Lung (tissue), 12 donors: ENCODE data around the gene MCM3AP. TPM values are rescaled to one million over a fixed set of nuclear protein-coding genes. Genes with fewer than 3 reads are reported as not detected.

Experiments used
- ATAC-seq: fragments of 200-7000 bp; cut with Tn5 transposase; one replicate; pipeline ENCODE4 v1.9.1; 2020; ENCODE audit warnings: moderate number of reproducible peaks; ENCODE audit not compliant: insufficient read depth, low FRiP score
- DNase-seq, 3 donors: peaks; one replicate each; pipeline ENCODE4 v3.0.0-alpha.2; 2013 to 2017
- H3K27ac ChIP-seq, 2 donors: one replicate each; pipeline ENCODE4 v1.5.1; 2013; ENCODE audit warnings: mild to moderate bottlenecking in 2 of 2, moderate library complexity in 2 of 2, control low read depth in 1 of 2, inconsistent platforms in 1 of 2, low read depth in 1 of 2, low read length in 1 of 2
- H3K27me3 ChIP-seq, 3 donors: one replicate each; pipeline ENCODE4 v1.5.1; 2013; ENCODE audit warnings: low read length in 2 of 3; ENCODE audit not compliant: control insufficient read depth in 3 of 3, insufficient read depth in 3 of 3
- H3K36me3 ChIP-seq, 4 donors: one replicate each; pipeline ENCODE4 v1.5.1; 2013; ENCODE audit warnings: low read length in 4 of 4, mild to moderate bottlenecking in 1 of 4, moderate library complexity in 1 of 4; ENCODE audit not compliant: control insufficient read depth in 4 of 4, insufficient read depth in 4 of 4
- H3K4me1 ChIP-seq, 5 donors: one replicate each; pipeline ENCODE4 v1.5.1; 2013; ENCODE audit warnings: low read length in 5 of 5, mild to moderate bottlenecking in 2 of 5, moderate library complexity in 1 of 5; ENCODE audit not compliant: control insufficient read depth in 5 of 5, insufficient read depth in 5 of 5
- H3K4me3 ChIP-seq: one replicate; pipeline ENCODE4 v1.5.1; 2013; ENCODE audit warnings: mild to moderate bottlenecking, control low read depth, moderate library complexity
- H3K9ac ChIP-seq, 2 donors: one replicate each; pipeline ENCODE4 v1.5.1; 2013; ENCODE audit warnings: low read length in 2 of 2, control low read depth in 1 of 2; ENCODE audit not compliant: insufficient read depth in 1 of 2
- H3K9me3 ChIP-seq, 4 donors: one replicate each; pipeline ENCODE4 v1.5.1; 2013; ENCODE audit warnings: low read length in 3 of 4, mild to moderate bottlenecking in 1 of 4, moderate library complexity in 1 of 4; ENCODE audit not compliant: control insufficient read depth in 4 of 4, insufficient read depth in 3 of 4
- WGBS, 2 donors: extraction: QIAGEN DNeasy Blood & Tissue Kit; methylation state at CpG; one replicate each; pipeline ENCODE4 v1.1.7; 2013; 5-methylcytosine and 5-hydroxymethylcytosine counted together
- polyA plus RNA-seq, 2 donors: library from polyadenylated mRNA; stranded (reverse); fragments of 200-250 nt; gene quantifications; one replicate each; pipeline ENCODE4 v1.2.1, GENCODE V29; 2013
- total RNA-seq, 2 donors: library from RNA; depleted of rRNA in 1 of 2; stranded (reverse); fragments of >200 nt in 1 of 2; gene quantifications; one replicate each; pipeline ENCODE4 v1.2.1, GENCODE V29; 2014 to 2021
- TF ChIP-seq, protein P1 (sequence below): IDR thresholded peaks from 2 replicates; pipeline ENCODE4 v1.5.1; 2012; ENCODE audit warnings: mild to moderate bottlenecking; ENCODE audit errors: control extremely low read depth, extremely low read depth
- donor health status: control.
- donor health status: control.
- donor health status: Bipolar disorder and iron deficiency.
- donor health status: healthy.
- donor health status: DM: yes; HTN: yes; CAD: no.

The MCM3AP gene
- total and polyA plus RNA-seq, 4 donors: 40.7 to 114 (median 78.7) TPM

DNA sequence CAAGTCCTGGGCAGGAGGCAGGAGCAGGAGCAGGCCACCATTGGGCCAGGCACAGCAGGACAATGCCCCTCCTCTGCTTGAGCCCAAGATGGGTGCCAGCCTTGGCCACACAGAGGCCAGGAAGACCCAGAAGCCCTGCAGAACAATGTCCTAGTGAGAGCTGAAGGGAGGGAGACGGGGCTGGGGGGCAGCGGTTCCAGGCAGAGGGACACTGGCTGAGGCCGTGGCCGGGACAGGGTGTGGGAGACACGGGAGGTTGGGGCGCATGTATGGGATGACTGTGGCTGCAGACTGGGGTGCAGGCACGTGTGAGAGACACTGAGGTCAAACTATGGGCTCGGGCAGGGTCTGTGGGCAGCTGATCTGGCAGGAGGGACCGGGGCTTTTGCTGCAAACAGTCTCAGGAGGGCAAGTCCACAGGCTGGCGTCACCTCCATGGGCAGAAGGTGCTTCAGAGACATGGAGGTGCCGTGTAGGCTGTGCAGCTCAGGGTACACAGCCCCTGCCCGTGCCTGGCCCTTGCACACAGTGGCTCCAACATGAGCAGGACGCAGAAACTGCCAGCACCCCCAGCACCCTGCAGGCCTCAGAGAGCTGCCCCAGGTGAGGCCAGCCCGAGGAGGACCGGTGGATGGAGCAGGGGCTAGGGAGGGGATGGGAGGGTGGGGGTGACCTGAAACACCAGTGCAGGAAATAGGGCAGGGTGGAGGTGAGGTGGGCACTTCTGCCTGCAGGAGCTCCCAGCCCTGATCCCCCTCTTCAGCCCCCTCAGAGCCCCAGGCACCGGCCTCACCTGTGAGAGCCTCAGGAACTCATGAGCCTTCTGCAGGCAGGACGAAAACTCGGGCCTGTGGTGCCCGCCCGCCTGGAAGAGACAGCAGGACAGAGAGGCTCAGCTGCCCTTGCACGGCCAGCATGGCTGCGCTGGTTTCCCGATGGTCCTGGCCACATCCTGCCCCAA lies 76.4 kb downstream of the MCM3AP start:
- Histone ChIP-seq H3K9me3 (peaks cover 0 to 1% (median 0%) of the 10 kb centered on the region in 4 donors), H3K27me3 (no peaks in the 10 kb centered on the region), H3K36me3 (peaks cover 3 to 80% (median 16%) of the 10 kb centered on the region in 4 donors), H3K4me3 (no peak overlapping the region), H3K27ac (no peak overlapping the region), H3K4me1 (no peaks in the 10 kb centered on the region), H3K9ac (no peak overlapping the region)
- WGBS, 2 donors: 96% methylated on average over 23 of the region's 23 CpGs
- no peak for DNase-seq
- ATAC-seq: no peak
- TF ChIP-seq, protein P1, sequence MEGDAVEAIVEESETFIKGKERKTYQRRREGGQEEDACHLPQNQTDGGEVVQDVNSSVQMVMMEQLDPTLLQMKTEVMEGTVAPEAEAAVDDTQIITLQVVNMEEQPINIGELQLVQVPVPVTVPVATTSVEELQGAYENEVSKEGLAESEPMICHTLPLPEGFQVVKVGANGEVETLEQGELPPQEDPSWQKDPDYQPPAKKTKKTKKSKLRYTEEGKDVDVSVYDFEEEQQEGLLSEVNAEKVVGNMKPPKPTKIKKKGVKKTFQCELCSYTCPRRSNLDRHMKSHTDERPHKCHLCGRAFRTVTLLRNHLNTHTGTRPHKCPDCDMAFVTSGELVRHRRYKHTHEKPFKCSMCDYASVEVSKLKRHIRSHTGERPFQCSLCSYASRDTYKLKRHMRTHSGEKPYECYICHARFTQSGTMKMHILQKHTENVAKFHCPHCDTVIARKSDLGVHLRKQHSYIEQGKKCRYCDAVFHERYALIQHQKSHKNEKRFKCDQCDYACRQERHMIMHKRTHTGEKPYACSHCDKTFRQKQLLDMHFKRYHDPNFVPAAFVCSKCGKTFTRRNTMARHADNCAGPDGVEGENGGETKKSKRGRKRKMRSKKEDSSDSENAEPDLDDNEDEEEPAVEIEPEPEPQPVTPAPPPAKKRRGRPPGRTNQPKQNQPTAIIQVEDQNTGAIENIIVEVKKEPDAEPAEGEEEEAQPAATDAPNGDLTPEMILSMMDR: no peak

DNA sequence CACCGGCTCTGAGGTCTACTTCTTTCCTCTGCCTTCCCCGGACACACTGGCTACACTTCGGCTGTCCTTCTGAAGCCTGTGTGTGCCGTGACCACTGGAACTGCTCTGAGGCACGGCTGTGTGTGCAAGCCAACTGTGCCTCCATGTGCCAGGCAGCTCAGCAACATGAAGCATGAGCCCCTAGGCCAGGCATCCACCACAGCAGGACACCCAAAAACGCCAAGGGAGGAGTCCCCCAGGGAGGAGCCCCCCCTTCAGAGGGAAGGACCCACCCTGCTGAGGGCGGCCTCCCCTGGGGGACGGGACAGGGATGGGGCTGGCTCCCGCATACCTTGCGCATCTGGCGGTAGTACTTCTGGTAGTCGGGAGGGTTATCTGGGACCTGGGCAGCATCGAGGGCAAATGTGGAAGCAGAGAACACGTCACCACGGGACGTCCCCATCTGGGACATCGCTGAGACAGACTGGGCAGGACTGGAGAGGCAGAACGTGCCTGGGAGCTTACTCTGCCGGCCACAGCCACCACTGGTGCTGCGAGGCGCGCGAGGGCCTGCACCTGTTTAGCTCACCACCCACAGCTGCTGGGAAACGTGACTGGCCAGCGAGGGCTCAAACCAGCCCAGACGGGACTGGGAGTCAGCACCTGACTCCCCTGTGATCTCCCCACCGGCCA lies 77.4 kb downstream of the MCM3AP start:
- peaks cover 0 to 1% (median 0%) of the 10 kb centered on the region in 4 donors for H3K9me3 ChIP-seq
- H3K4me3 ChIP-seq: no peak overlapping the region
- H3K27ac ChIP-seq: no peak overlapping the region
- no peak for DNase-seq
- H3K36me3 ChIP-seq: peaks cover 5 to 76% (median 12%) of the 10 kb centered on the region in 4 donors
- H3K4me1 ChIP-seq: no peaks in the 10 kb centered on the region
- H3K9ac ChIP-seq: no peak overlapping the region
- WGBS, 2 donors: 94 to 95% methylated on average over 26 to 27 of the region's 27 CpGs
- no peak for ATAC-seq
- TF ChIP-seq, protein P1: no peak
- H3K27me3 ChIP-seq: no peaks in the 10 kb centered on the region

DNA sequence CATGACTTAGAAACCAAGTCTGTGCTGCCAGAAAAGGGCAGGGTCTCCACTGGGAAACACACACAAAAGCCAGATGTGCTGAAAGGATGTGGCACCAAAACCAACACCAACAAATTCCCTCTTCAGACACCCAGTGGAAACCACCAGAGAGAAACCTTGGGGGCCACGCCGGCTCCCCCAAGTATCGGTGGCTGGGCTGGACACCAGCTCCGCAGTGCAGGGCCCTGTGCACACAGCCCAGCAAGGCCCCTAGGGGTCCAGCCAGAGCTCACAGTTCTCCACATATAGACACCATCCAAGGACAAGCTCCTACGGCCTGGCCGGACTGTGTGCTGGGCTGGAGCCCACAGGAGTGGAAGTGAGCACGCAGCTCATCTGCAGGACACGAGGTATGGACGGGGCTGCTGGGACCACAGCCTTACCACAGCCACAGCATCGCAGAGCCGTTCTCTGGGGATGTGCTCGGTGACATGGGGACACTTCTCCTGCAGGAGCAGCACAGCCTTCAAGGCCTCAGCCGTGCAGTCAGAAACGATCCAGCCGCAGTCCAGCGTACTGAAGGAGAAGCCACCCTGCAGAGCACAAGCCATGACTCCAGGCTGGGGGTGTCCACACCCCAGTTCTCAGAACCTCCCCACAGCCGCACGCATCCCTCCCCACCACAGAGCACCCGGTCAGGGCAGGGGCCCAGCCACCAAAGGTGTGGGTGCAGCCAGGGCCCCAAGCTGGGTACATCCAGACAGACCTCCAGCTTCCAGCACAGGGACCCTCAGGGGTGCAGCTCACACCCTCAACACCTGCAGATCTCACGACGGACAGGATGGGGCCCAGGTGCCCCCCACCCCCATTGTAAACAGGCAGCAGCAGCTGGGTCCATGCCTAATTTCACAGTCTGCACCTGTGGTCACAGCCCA lies 78.1 kb downstream of the MCM3AP start:
- ATAC-seq (no peak), DNase-seq (peak in 1 of 3 donors; percentile 8)
- no peaks in the 10 kb centered on the region for H3K27me3 ChIP-seq
- H3K9me3 ChIP-seq: peaks cover 0 to 1% (median 0%) of the 10 kb centered on the region in 4 donors
- WGBS, 2 donors: 95% methylated on average over 21 of the region's 21 CpGs
- H3K27ac ChIP-seq: no peak overlapping the region
- no peaks in the 10 kb centered on the region for H3K4me1 ChIP-seq
- TF ChIP-seq, protein P1: no peak
- no peak overlapping the region for H3K9ac ChIP-seq
- no peak overlapping the region for H3K4me3 ChIP-seq
- peaks cover 5 to 73% (median 8%) of the 10 kb centered on the region in 4 donors for H3K36me3 ChIP-seq
